Liver (tissue), 9 donors: ENCODE measurements around the gene RAB28. TPM values are rescaled to one million over a fixed set of nuclear protein-coding genes. Genes with fewer than 3 reads are reported as not detected.

ENCODE experiments used
- DNase-seq: peaks from one replicate; pipeline ENCODE4 v3.0.0-alpha.2; 2017; ENCODE audit warnings: low spot score
- H3K27ac ChIP-seq, 2 donors: one replicate each; pipeline ENCODE4 v1.7.0; 2013; ENCODE audit warnings: inconsistent platforms in 2 of 2, low read length in 2 of 2, control low read depth in 1 of 2, low read depth in 1 of 2, mild to moderate bottlenecking in 1 of 2
- H3K27me3 ChIP-seq, 4 donors: one replicate each; pipeline versions ENCODE4 v1.6.1 to v1.7.0; 2013; ENCODE audit warnings: low read length in 3 of 4, inconsistent platforms in 1 of 4, mild to moderate bottlenecking in 1 of 4, moderate library complexity in 1 of 4; ENCODE audit not compliant: control insufficient read depth in 4 of 4, insufficient read depth in 4 of 4
- H3K36me3 ChIP-seq, 4 donors: one replicate each; pipeline versions ENCODE4 v1.6.1 to v1.7.0; 2013; ENCODE audit warnings: low read length in 3 of 4, mild to moderate bottlenecking in 3 of 4, low read depth in 1 of 4, moderate library complexity in 1 of 4; ENCODE audit not compliant: control insufficient read depth in 4 of 4, insufficient read depth in 3 of 4
- H3K4me1 ChIP-seq, 4 donors: one replicate each; pipeline versions ENCODE4 v1.6.1 to v1.7.0; 2013; ENCODE audit warnings: low read length in 3 of 4, mild to moderate bottlenecking in 3 of 4, moderate library complexity in 1 of 4; ENCODE audit not compliant: control insufficient read depth in 4 of 4, insufficient read depth in 4 of 4
- H3K4me3 ChIP-seq, 3 donors: one replicate each; pipeline versions ENCODE4 v1.6.1 to v1.7.0; 2013; ENCODE audit warnings: low read length in 3 of 3, control low read depth in 1 of 3, low read depth in 1 of 3, mild to moderate bottlenecking in 1 of 3
- H3K9ac ChIP-seq, 2 donors: one replicate each; pipeline ENCODE4 v1.7.0; 2013; ENCODE audit warnings: low read length in 2 of 2, mild to moderate bottlenecking in 2 of 2, moderate library complexity in 2 of 2, control low read depth in 1 of 2, low read depth in 1 of 2
- H3K9me3 ChIP-seq, 4 donors: one replicate each; pipeline versions ENCODE4 v1.6.1 to v1.7.0; 2013; ENCODE audit warnings: low read length in 3 of 4; ENCODE audit not compliant: control insufficient read depth in 4 of 4
- EGR1 ChIP-seq, 2 donors: IDR thresholded peaks; 2 replicates each; pipeline ENCODE4 v1.6.1; 2016 to 2018; ENCODE audit warnings: antibody characterized with exemption in 2 of 2, low read depth in 2 of 2
- FOXA1 ChIP-seq: IDR thresholded peaks from 2 replicates; pipeline ENCODE4 v1.6.1; 2016; ENCODE audit warnings: antibody characterized with exemption
- FOXA2 ChIP-seq: IDR thresholded peaks from 2 replicates; pipeline ENCODE4 v1.6.1; 2016; ENCODE audit warnings: antibody characterized with exemption
- GABPA ChIP-seq, 2 donors: IDR thresholded peaks in 1 of 2; conservative IDR thresholded peaks in 1 of 2; 2 replicates each; pipeline ENCODE4 v1.6.1; 2016; ENCODE audit warnings: antibody characterized with exemption in 2 of 2, mild to moderate bottlenecking in 1 of 2, moderate library complexity in 1 of 2
- HNF4A ChIP-seq, 2 donors: conservative IDR thresholded peaks; 2 replicates each; pipeline ENCODE4 v1.6.1; 2016; ENCODE audit warnings: antibody characterized with exemption in 2 of 2, mild to moderate bottlenecking in 2 of 2
- HNF4G ChIP-seq: IDR thresholded peaks from 2 replicates; pipeline ENCODE4 v1.6.1; 2016; ENCODE audit warnings: antibody characterized with exemption
- JUND ChIP-seq, 2 donors: IDR thresholded peaks; 2 replicates each; pipeline ENCODE4 v1.6.1; 2016; ENCODE audit warnings: antibody characterized with exemption in 2 of 2
- NR2F2 ChIP-seq: IDR thresholded peaks from 2 replicates; pipeline ENCODE4 v1.6.1; 2016; ENCODE audit warnings: antibody characterized with exemption
- RAD21 ChIP-seq, 2 donors: IDR thresholded peaks; 2 replicates each; pipeline ENCODE4 v1.6.1; 2016; ENCODE audit warnings: antibody characterized with exemption in 2 of 2, mild to moderate bottlenecking in 2 of 2
- SP1 ChIP-seq: IDR thresholded peaks from 2 replicates; pipeline ENCODE4 v1.6.1; 2018; ENCODE audit warnings: antibody characterized with exemption, mild to moderate bottlenecking
- TAF1 ChIP-seq: conservative IDR thresholded peaks from 2 replicates; pipeline ENCODE4 v1.6.1; 2016; ENCODE audit warnings: antibody characterized with exemption, mild to moderate bottlenecking
- YY1 ChIP-seq: IDR thresholded peaks from 2 replicates; pipeline ENCODE4 v1.6.1; 2016; ENCODE audit warnings: antibody characterized with exemption, mild to moderate bottlenecking
- WGBS: extraction: QIAGEN DNeasy Blood & Tissue Kit; methylation state at CpG from one replicate; pipeline ENCODE4 v1.1.7; 2013; 5-methylcytosine and 5-hydroxymethylcytosine counted together
- polyA plus RNA-seq, 2 donors: library from polyadenylated mRNA; stranded (reverse) in 1 of 2; unstranded in 1 of 2; fragments of 200-250 nt in 1 of 2; fragments of >200 nt in 1 of 2; fragmentation: Nextera tagmentation in 1 of 2; extraction: Ambion mirVana in 1 of 2; gene quantifications; one replicate each; pipeline versions ENCODE4 v1.2.1 to v1.2.3, GENCODE V29; 2013 to 2015
- total RNA-seq, 2 donors: library from RNA; depleted of rRNA; stranded (reverse); fragments of >200 nt; gene quantifications; one replicate each; pipeline ENCODE4 v1.2.3, GENCODE V29; 2014
- TF ChIP-seq, protein P1 (sequence below): IDR thresholded peaks from 2 replicates; pipeline ENCODE4 v1.6.1; 2016; ENCODE audit warnings: antibody characterized with exemption
- TF ChIP-seq, protein P2 (sequence below): IDR thresholded peaks from 2 replicates; pipeline ENCODE4 v1.6.1; 2016; ENCODE audit warnings: antibody characterized with exemption
- TF ChIP-seq, protein P3 (sequence below): fragments of 150-350 bp; IDR thresholded peaks from 2 replicates; pipeline ENCODE4 v1.5.1; 2017; ENCODE audit warnings: improper control_type of control experiment, low read depth, low read length; ENCODE audit not compliant: missing input control
- TF ChIP-seq, protein P4 (sequence below): IDR thresholded peaks from 2 replicates; pipeline ENCODE4 v1.6.1; 2016; ENCODE audit warnings: antibody characterized with exemption
- TF ChIP-seq, protein P5 (sequence below): IDR thresholded peaks from 2 replicates; pipeline ENCODE4 v1.6.1; 2016; ENCODE audit warnings: antibody characterized with exemption, mild to moderate bottlenecking
- donor health status: healthy.
- donor health status: healthy.
- donor health status: healthy.
- donor health status: healthy.
- donor health status: healthy.

Gene RAB28
- total and polyA plus RNA-seq, 4 donors = 3.9 to 7.7 (median 6.8) TPM

DNA sequence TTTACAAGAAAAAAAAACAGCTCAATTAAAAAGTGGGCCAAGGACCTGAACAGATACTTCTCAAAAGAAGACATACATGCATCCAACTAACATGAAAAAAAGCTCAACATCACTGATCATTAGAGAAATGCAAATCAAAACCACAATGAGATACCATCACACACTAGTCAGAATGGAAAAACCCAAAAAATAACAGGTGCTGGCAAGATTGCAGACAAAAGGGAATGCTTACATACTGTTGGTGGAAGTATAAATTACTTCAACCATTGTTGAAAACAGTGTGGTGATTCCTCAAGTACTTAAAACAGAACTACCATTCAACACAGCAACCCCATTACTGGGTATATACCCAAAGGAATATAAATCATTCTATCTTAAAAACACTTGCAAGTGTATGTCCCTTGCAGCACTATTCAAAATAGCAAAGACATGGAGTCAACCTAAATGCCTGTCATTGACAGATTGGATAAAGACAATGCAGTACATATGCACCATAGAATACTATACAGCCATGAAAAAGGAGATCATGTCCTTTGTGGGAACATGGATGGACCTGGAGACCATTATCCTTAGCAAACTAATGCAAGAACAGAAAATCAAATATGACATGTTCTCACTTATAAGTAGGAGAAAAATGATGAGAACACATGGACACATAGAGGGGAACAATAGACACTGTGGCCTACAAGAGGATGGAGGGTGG, 97.6 kb downstream of the RAB28 start:
- no peak overlapping the region for H3K4me3 ChIP-seq
- no peak overlapping the region for H3K27ac ChIP-seq
- no peaks in the 10 kb centered on the region for H3K36me3 ChIP-seq
- DNase-seq = no peak
- no peak overlapping the region for H3K9ac ChIP-seq
- H3K4me1 ChIP-seq = no peaks in the 10 kb centered on the region
- H3K9me3 ChIP-seq = no peaks in the 10 kb centered on the region
- TF ChIP-seq EGR1 (IDR thresholded peaks at IDR 0.05; ENCODE audit: low read depth in 2 of 2) (no peak), FOXA1 (no peak), GABPA (IDR thresholded peaks at IDR 0.05 in 1 of 2, conservative IDR thresholded peaks at IDR 0.05 in 1 of 2) (no peak), HNF4A (conservative IDR thresholded peaks at IDR 0.05) (no peak), RAD21 (IDR thresholded peaks at IDR 0.05) (no peak), NR2F2 (no peak), JUND (IDR thresholded peaks at IDR 0.05) (no peak), HNF4G (no peak)
- TF ChIP-seq, protein P1, sequence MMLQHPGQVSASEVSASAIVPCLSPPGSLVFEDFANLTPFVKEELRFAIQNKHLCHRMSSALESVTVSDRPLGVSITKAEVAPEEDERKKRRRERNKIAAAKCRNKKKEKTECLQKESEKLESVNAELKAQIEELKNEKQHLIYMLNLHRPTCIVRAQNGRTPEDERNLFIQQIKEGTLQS = no peak
- TF ChIP-seq, protein P2, sequence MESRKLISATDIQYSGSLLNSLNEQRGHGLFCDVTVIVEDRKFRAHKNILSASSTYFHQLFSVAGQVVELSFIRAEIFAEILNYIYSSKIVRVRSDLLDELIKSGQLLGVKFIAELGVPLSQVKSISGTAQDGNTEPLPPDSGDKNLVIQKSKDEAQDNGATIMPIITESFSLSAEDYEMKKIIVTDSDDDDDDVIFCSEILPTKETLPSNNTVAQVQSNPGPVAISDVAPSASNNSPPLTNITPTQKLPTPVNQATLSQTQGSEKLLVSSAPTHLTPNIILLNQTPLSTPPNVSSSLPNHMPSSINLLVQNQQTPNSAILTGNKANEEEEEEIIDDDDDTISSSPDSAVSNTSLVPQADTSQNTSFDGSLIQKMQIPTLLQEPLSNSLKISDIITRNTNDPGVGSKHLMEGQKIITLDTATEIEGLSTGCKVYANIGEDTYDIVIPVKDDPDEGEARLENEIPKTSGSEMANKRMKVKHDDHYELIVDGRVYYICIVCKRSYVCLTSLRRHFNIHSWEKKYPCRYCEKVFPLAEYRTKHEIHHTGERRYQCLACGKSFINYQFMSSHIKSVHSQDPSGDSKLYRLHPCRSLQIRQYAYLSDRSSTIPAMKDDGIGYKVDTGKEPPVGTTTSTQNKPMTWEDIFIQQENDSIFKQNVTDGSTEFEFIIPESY = no peak
- TF ChIP-seq, protein P3, sequence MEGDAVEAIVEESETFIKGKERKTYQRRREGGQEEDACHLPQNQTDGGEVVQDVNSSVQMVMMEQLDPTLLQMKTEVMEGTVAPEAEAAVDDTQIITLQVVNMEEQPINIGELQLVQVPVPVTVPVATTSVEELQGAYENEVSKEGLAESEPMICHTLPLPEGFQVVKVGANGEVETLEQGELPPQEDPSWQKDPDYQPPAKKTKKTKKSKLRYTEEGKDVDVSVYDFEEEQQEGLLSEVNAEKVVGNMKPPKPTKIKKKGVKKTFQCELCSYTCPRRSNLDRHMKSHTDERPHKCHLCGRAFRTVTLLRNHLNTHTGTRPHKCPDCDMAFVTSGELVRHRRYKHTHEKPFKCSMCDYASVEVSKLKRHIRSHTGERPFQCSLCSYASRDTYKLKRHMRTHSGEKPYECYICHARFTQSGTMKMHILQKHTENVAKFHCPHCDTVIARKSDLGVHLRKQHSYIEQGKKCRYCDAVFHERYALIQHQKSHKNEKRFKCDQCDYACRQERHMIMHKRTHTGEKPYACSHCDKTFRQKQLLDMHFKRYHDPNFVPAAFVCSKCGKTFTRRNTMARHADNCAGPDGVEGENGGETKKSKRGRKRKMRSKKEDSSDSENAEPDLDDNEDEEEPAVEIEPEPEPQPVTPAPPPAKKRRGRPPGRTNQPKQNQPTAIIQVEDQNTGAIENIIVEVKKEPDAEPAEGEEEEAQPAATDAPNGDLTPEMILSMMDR = no peak
- H3K27me3 ChIP-seq = no peaks in the 10 kb centered on the region

DNA sequence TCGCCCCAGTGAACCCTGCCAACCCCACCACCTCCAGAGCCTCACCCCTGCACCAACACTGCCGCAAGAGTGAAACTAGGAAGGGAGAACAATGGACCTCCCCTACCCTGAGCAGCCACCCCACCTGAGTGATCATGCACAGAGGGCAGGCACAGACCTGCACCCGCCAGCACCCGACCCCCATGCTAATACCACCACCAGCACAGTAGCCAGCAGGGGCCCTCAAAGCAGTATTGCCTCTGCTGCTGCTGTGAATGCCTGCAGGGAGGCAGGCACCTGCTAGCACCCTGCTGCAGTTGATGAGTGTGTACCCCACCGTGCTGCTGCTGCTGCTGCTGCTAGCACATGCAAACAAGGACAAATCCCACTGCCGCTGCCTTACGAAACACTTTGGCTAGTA, 100.1 kb downstream of the RAB28 start:
- Histone ChIP-seq H3K27ac (no peak overlapping the region), H3K36me3 (no peaks in the 10 kb centered on the region), H3K4me1 (no peaks in the 10 kb centered on the region), H3K27me3 (no peaks in the 10 kb centered on the region), H3K4me3 (no peak overlapping the region), H3K9ac (no peak overlapping the region), H3K9me3 (no peaks in the 10 kb centered on the region)
- 96% methylated on average over 7 of the region's 7 CpGs for WGBS
- no peak for TF ChIP-seq YY1
- no peak for TF ChIP-seq FOXA1
- no peak for TF ChIP-seq JUND (IDR thresholded peaks at IDR 0.05)
- TF ChIP-seq HNF4G = no peak
- TF ChIP-seq, protein P1 = no peak
- no peak for TF ChIP-seq EGR1 (IDR thresholded peaks at IDR 0.05; ENCODE audit: low read depth in 2 of 2)
- TF ChIP-seq, protein P4, sequence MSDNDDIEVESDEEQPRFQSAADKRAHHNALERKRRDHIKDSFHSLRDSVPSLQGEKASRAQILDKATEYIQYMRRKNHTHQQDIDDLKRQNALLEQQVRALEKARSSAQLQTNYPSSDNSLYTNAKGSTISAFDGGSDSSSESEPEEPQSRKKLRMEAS = no peak
- no peak for TF ChIP-seq GABPA (IDR thresholded peaks at IDR 0.05 in 1 of 2, conservative IDR thresholded peaks at IDR 0.05 in 1 of 2)
- TF ChIP-seq, protein P3 = no peak
- no peak for TF ChIP-seq SP1
- no peak for TF ChIP-seq NR2F2
- no peak for TF ChIP-seq HNF4A (conservative IDR thresholded peaks at IDR 0.05)
- no peak for TF ChIP-seq TAF1
- TF ChIP-seq, protein P5, sequence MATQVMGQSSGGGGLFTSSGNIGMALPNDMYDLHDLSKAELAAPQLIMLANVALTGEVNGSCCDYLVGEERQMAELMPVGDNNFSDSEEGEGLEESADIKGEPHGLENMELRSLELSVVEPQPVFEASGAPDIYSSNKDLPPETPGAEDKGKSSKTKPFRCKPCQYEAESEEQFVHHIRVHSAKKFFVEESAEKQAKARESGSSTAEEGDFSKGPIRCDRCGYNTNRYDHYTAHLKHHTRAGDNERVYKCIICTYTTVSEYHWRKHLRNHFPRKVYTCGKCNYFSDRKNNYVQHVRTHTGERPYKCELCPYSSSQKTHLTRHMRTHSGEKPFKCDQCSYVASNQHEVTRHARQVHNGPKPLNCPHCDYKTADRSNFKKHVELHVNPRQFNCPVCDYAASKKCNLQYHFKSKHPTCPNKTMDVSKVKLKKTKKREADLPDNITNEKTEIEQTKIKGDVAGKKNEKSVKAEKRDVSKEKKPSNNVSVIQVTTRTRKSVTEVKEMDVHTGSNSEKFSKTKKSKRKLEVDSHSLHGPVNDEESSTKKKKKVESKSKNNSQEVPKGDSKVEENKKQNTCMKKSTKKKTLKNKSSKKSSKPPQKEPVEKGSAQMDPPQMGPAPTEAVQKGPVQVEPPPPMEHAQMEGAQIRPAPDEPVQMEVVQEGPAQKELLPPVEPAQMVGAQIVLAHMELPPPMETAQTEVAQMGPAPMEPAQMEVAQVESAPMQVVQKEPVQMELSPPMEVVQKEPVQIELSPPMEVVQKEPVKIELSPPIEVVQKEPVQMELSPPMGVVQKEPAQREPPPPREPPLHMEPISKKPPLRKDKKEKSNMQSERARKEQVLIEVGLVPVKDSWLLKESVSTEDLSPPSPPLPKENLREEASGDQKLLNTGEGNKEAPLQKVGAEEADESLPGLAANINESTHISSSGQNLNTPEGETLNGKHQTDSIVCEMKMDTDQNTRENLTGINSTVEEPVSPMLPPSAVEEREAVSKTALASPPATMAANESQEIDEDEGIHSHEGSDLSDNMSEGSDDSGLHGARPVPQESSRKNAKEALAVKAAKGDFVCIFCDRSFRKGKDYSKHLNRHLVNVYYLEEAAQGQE = no peak
- no peak for TF ChIP-seq RAD21 (IDR thresholded peaks at IDR 0.05)
- no peak for TF ChIP-seq FOXA2
- DNase-seq = no peak
